Esophagus squamous epithelium (tissue), 4 donors: ENCODE data around the gene UCHL3.

ENCODE experiments used
- POLR2A ChIP-seq, 4 donors: fragments of 450-650 bp; IDR thresholded peaks; one replicate each; pipeline ENCODE4 v1.6.1; 2017; ENCODE audit warnings: antibody characterized with exemption in 4 of 4, mild to moderate bottlenecking in 4 of 4, moderate library complexity in 3 of 4
- TF ChIP-seq, protein P1 (sequence below), 6 experiments: fragments of 450-650 bp in 4 of 6; fragments of 200-600 bp in 2 of 6; sonication (generic) in 2 of 6; IDR thresholded peaks; one replicate each; pipeline ENCODE4 v1.5.1; 2016 to 2019; ENCODE audit warnings: antibody characterized with exemption in 6 of 6, mild to moderate bottlenecking in 4 of 6, moderate library complexity in 4 of 6

GRCh38 chr13:75555836-75556235 is 6.2 kb downstream of the UCHL3 start:
- no peak for TF ChIP-seq POLR2A (IDR thresholded peaks at IDR 0.05)
- TF ChIP-seq, protein P1, sequence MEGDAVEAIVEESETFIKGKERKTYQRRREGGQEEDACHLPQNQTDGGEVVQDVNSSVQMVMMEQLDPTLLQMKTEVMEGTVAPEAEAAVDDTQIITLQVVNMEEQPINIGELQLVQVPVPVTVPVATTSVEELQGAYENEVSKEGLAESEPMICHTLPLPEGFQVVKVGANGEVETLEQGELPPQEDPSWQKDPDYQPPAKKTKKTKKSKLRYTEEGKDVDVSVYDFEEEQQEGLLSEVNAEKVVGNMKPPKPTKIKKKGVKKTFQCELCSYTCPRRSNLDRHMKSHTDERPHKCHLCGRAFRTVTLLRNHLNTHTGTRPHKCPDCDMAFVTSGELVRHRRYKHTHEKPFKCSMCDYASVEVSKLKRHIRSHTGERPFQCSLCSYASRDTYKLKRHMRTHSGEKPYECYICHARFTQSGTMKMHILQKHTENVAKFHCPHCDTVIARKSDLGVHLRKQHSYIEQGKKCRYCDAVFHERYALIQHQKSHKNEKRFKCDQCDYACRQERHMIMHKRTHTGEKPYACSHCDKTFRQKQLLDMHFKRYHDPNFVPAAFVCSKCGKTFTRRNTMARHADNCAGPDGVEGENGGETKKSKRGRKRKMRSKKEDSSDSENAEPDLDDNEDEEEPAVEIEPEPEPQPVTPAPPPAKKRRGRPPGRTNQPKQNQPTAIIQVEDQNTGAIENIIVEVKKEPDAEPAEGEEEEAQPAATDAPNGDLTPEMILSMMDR (IDR thresholded peaks at IDR 0.05) = no peak
